K562 (cell line): ENCODE results near the gene PTPMT1.

Experiments used
- HDAC2 ChIP-seq: fragments of 450-650 bp; IDR thresholded peaks from 2 replicates; pipeline ENCODE4 v1.6.1; 2016; ENCODE audit warnings: mild to moderate bottlenecking
- SMAD1 ChIP-seq: fragments of 150-350 bp; IDR thresholded peaks from 2 replicates; pipeline ENCODE4 v1.6.1; 2014; ENCODE audit warnings: low read length, low read depth; ENCODE audit not compliant: partially characterized antibody
- TOE1 ChIP-seq, 2 experiments: fragments of 450-650 bp in 1 of 2; sonication (generic) in 1 of 2; formaldehyde crosslinking in 1 of 2; IDR thresholded peaks; 2 replicates each; pipeline versions ENCODE4 v1.7.1 to v1.8.0; 2016 to 2022; ENCODE audit warnings: borderline replicate concordance in 2 of 2, mild to moderate bottlenecking in 2 of 2, antibody characterized with exemption in 1 of 2, inconsistent platforms in 1 of 2, low read depth in 1 of 2, missing genetic modification reagents in 1 of 2, moderate library complexity in 1 of 2
- ZNF79 ChIP-seq: fragments of 250-450 bp; sonication (Bioruptor Pico); IDR thresholded peaks from 2 replicates; pipeline ENCODE4 v1.4.0; 2020; ENCODE audit warnings: low read depth, mild to moderate bottlenecking, moderate library complexity
- TF ChIP-seq, protein P1 (sequence below), 3 experiments: IDR thresholded peaks in 2 of 3; conservative IDR thresholded peaks in 1 of 3; 2 replicates each; pipeline ENCODE4 v1.5.1; 2011 to 2012; ENCODE audit warnings: low read length in 3 of 3, mild to moderate bottlenecking in 3 of 3, control low read depth in 2 of 3, improper control_type of control experiment in 1 of 3, inconsistent platforms in 1 of 3, low read depth in 1 of 3, mixed read lengths in 1 of 3, moderate library complexity in 1 of 3; ENCODE audit not compliant: insufficient read depth in 2 of 3
- TF ChIP-seq, protein P2 (sequence below): sonication (generic); formaldehyde crosslinking; IDR thresholded peaks from 2 replicates; pipeline ENCODE4 v1.9.0; 2022; ENCODE audit warnings: mild to moderate bottlenecking, missing genetic modification reagents

DNA sequence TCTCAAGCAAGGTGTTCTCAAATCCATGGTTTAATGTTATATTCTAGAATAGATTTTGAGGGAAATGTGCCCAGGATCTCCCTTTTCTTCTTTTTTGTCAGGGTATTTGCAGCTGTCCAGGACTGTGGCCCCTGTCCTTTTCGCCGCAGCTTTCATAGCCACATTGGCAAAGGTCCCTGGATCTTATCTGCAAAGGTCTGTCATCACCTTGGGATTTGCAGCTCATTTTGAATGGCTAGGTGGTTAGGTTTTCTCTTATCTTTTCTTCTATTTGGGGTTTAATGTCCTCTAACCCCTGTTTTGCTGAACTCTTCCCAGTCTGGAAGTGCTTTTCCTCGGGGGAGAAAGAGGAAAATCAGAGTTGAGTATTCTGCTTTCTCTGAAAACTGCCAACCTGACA, 40.5 kb downstream of the PTPMT1 start:
- TF ChIP-seq, protein P1, sequence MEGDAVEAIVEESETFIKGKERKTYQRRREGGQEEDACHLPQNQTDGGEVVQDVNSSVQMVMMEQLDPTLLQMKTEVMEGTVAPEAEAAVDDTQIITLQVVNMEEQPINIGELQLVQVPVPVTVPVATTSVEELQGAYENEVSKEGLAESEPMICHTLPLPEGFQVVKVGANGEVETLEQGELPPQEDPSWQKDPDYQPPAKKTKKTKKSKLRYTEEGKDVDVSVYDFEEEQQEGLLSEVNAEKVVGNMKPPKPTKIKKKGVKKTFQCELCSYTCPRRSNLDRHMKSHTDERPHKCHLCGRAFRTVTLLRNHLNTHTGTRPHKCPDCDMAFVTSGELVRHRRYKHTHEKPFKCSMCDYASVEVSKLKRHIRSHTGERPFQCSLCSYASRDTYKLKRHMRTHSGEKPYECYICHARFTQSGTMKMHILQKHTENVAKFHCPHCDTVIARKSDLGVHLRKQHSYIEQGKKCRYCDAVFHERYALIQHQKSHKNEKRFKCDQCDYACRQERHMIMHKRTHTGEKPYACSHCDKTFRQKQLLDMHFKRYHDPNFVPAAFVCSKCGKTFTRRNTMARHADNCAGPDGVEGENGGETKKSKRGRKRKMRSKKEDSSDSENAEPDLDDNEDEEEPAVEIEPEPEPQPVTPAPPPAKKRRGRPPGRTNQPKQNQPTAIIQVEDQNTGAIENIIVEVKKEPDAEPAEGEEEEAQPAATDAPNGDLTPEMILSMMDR (IDR thresholded peaks at IDR 0.05 in 2 of 3, conservative IDR thresholded peaks at IDR 0.05 in 1 of 3; ENCODE audit: insufficient read depth in 2 of 3, low read depth in 1 of 3, low read length in 3 of 3): no peak
- no peak for TF ChIP-seq SMAD1
- TF ChIP-seq TOE1 (IDR thresholded peaks at IDR 0.05; ENCODE audit: borderline replicate concordance): no peak
- no peak for TF ChIP-seq TOE1 (CRISPR knock-in tag; IDR thresholded peaks at IDR 0.05; ENCODE audit: borderline replicate concordance, low read depth)
- TF ChIP-seq, protein P2, sequence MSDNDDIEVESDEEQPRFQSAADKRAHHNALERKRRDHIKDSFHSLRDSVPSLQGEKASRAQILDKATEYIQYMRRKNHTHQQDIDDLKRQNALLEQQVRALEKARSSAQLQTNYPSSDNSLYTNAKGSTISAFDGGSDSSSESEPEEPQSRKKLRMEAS (CRISPR knock-in tag): no peak
- TF ChIP-seq HDAC2: 0 out of 2 replicates have a peak, but pooled peaks have one; percentile 29
- TF ChIP-seq ZNF79 (CRISPR knock-in tag): no peak
